NOMO-1 treated with DMSO at 0.1 percent for 48 hours (cell line): Measurements from ENCODE around the gene RAB40B.

Experiments
- DNase-seq: peaks from one replicate; lab custom pipeline; 2025; ENCODE audit not compliant: unreplicated experiment; lab: John Stamatoyannopoulos, UW

The RAB40B gene

GRCh38 chr17:82692268-82692667, 6.2 kb downstream of the RAB40B start:
- DNase-seq: no peak

- DNase-seq: no peak
These were observed 6.8 kb downstream of the RAB40B start for GRCh38 chr17:82691714-82692113.

GRCh38 chr17:82690786-82691489, 7.6 kb downstream of the RAB40B start:
- no peak for DNase-seq

GRCh38 chr17:82689077-82689476, 9.4 kb downstream of the RAB40B start:
- DNase-seq: no peak

GRCh38 chr17:82687871-82688270, 10.6 kb downstream of the RAB40B start:
- no peak for DNase-seq

- DNase-seq: no peak
These were observed 11.1 kb downstream of the RAB40B start for GRCh38 chr17:82687375-82687861.

- DNase-seq: no peak
These were observed 11.9 kb downstream of the RAB40B start for GRCh38 chr17:82686366-82687324.

GRCh38 chr17:82685291-82685690, 13.2 kb downstream of the RAB40B start:
- DNase-seq: no peak

- no peak for DNase-seq
These were observed 14.2 kb downstream of the RAB40B start for GRCh38 chr17:82684228-82684841.

- DNase-seq: no peak
These were observed 15.0 kb downstream of the RAB40B start for GRCh38 chr17:82683534-82683933.

- no peak for DNase-seq
These were observed 17.0 kb downstream of the RAB40B start for GRCh38 chr17:82681547-82681946.

GRCh38 chr17:82679586-82680465, 18.7 kb downstream of the RAB40B start:
- DNase-seq: no peak

GRCh38 chr17:82678265-82678891, 20.1 kb downstream of the RAB40B start:
- peak; percentile 36 for DNase-seq

GRCh38 chr17:82677353-82677925, 21.1 kb downstream of the RAB40B start:
- no peak for DNase-seq

GRCh38 chr17:82675476-82676245, 22.8 kb downstream of the RAB40B start:
- no peak for DNase-seq

- no peak for DNase-seq
These were observed 23.6 kb downstream of the RAB40B start for GRCh38 chr17:82674656-82675475.

- DNase-seq: no peak
These were observed 27.6 kb downstream of the RAB40B start for GRCh38 chr17:82670661-82671450.
